Measurements from ENCODE around the gene CHST8. TPM values are rescaled to one million over a fixed set of nuclear protein-coding genes. Genes with fewer than 3 reads are reported as not detected.

Gene CHST8
- total RNA-seq, 4 donors from 2014 or later = 0.66 TPM; not detected in 3

DNA sequence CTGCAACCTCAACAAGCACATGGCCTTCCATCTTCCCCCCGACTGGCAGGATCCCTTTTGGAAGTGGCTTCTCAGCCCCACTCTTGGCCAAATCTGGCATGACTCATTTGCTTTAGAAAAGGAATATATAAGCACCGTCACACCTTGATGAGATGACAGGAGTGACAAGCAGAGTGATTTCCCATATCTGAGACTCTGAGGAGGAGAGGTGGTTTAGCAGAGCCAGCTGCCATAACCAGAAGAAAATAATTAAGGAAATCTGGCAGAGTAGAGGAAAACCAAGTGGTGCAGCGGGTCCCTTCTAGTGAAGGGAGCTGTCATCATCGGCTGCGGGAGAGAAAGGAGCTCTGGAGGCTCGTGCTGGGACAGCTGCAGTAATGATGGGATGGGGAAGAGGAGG, 147.5 kb downstream of the CHST8 start:
- no peaks in the 10 kb centered on the region for H3K4me1 ChIP-seq
- H3K36me3 ChIP-seq = no peaks in the 10 kb centered on the region
- TF ChIP-seq POLR2AphosphoS5 (IDR thresholded peaks at IDR 0.05) = no peak
- TF ChIP-seq, protein P1, sequence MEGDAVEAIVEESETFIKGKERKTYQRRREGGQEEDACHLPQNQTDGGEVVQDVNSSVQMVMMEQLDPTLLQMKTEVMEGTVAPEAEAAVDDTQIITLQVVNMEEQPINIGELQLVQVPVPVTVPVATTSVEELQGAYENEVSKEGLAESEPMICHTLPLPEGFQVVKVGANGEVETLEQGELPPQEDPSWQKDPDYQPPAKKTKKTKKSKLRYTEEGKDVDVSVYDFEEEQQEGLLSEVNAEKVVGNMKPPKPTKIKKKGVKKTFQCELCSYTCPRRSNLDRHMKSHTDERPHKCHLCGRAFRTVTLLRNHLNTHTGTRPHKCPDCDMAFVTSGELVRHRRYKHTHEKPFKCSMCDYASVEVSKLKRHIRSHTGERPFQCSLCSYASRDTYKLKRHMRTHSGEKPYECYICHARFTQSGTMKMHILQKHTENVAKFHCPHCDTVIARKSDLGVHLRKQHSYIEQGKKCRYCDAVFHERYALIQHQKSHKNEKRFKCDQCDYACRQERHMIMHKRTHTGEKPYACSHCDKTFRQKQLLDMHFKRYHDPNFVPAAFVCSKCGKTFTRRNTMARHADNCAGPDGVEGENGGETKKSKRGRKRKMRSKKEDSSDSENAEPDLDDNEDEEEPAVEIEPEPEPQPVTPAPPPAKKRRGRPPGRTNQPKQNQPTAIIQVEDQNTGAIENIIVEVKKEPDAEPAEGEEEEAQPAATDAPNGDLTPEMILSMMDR (IDR thresholded peaks at IDR 0.05) = no peak
- no peak for TF ChIP-seq POLR2A (IDR thresholded peaks at IDR 0.05; ENCODE audit: low read depth)
- TF ChIP-seq EP300 (IDR thresholded peaks at IDR 0.05) = no peak
- DNase-seq (ENCODE audit: extremely low spot score) = no peak
- H3K9me3 ChIP-seq = no peaks in the 10 kb centered on the region
- no peak overlapping the region for H3K27ac ChIP-seq (replicated peaks in 1 of 4)
- no peak overlapping the region for H3K4me3 ChIP-seq
- H3K27me3 ChIP-seq = peaks cover 0 to 70% (median 2%) of the 10 kb centered on the region in 4 donors
- intact Hi-C loops (cut with DNase I) = no loop called here
- 67% methylated on average over 6 of the region's 6 CpGs for WGBS

DNA sequence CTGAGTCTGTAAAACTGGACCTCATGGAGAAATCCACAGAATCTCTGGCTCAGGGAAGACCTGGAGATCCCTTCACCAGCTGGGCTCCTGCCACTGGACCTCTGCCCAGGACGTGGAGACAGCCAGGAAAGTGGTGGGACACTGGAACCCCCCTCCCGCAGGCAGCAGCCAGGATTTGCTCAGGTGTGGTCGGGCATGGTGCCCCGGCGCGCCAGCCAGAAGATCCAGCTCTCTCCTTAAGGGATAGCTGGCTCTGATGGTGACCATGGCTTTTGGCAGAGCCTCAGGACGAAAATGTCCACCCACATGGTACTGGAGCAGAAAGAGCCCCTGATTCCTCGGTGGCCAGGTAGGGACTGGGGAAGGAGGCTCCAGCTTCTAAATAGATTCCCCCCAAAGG, 148.4 kb downstream of the CHST8 start:
- intact Hi-C loops (cut with DNase I) = loop anchor here (2.0 to 10.0 kb wide), 2 partner anchors 339 to 535 kb away; no protein-coding TSS in a partner anchor
- 60% methylated on average over 3 of the region's 8 CpGs for WGBS
- no peak for TF ChIP-seq EP300 (IDR thresholded peaks at IDR 0.05)
- TF ChIP-seq, protein P1 (IDR thresholded peaks at IDR 0.05) = no peak
- TF ChIP-seq POLR2AphosphoS5 (IDR thresholded peaks at IDR 0.05) = no peak
- TF ChIP-seq POLR2A (IDR thresholded peaks at IDR 0.05; ENCODE audit: low read depth) = no peak
- Histone ChIP-seq H3K27me3 (peaks cover 0 to 78% (median 2%) of the 10 kb centered on the region in 4 donors), H3K36me3 (no peaks in the 10 kb centered on the region), H3K27ac (replicated peaks in 1 of 4) (no peak overlapping the region), H3K4me3 (no peak overlapping the region), H3K9me3 (no peaks in the 10 kb centered on the region), H3K4me1 (no peaks in the 10 kb centered on the region)
- no peak for DNase-seq (ENCODE audit: extremely low spot score)

DNA sequence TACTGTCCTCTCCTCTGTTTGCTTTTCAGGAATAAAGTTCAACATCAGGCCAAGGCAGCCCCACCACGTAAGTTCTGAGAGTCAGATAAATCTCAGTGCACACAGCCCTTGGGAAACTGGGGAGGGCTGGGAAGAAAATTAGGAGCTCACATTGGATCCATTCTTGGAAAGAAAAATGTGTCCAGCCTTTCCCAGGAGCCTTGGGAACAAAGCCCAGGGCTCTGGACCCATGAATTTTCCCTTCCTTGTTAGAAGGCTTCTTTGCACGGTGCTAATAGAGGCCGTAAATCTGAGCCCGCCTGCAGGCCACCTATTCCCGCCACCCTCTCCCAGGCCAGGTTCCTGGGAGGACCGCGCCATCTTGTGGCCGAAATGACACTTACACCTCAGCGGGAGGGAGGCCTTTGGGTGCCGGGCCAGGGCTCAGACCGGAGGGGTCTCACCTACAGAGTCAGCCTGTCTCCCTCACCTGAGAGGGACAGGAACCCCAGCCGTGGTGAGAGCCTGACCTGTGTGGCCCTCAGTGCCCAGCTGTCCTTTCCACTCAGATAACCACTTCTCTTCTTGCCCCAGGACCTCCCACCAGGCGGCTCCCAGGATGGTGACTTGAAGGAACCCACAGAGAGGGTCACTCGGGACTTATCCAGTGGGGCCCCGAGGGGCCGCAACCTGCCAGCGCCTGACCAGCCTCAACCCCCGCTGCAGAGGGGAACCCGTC, 149.8 kb downstream of the CHST8 start:
- 15% methylated on average over 12 of the region's 19 CpGs for WGBS
- H3K9me3 ChIP-seq = no peaks in the 10 kb centered on the region
- H3K4me1 ChIP-seq = no peaks in the 10 kb centered on the region
- H3K4me3 ChIP-seq = no peak overlapping the region
- TF ChIP-seq EP300 (IDR thresholded peaks at IDR 0.05) = no peak
- TF ChIP-seq, protein P1 (IDR thresholded peaks at IDR 0.05) = peak; percentile 74 to 87 (median 80)
- intact Hi-C loops (cut with DNase I) = loop anchor here (2.0 to 10.0 kb wide), 2 partner anchors 341 to 537 kb away; no protein-coding TSS in a partner anchor
- no peaks in the 10 kb centered on the region for H3K36me3 ChIP-seq
- H3K27me3 ChIP-seq = peaks cover 0 to 85% (median 2%) of the 10 kb centered on the region in 4 donors
- DNase-seq (ENCODE audit: extremely low spot score) = no peak
- no peak overlapping the region for H3K27ac ChIP-seq (replicated peaks in 1 of 4)

- Histone ChIP-seq H3K27me3 (peaks cover 0 to 85% (median 2%) of the 10 kb centered on the region in 4 donors), H3K36me3 (no peaks in the 10 kb centered on the region), H3K4me3 (no peak overlapping the region), H3K4me1 (no peaks in the 10 kb centered on the region), H3K9me3 (no peaks in the 10 kb centered on the region), H3K27ac (replicated peaks in 1 of 4) (no peak overlapping the region)
- DNase-seq (ENCODE audit: extremely low spot score) = no peak
- TF ChIP-seq EP300 (IDR thresholded peaks at IDR 0.05) (no peak), POLR2AphosphoS5 (IDR thresholded peaks at IDR 0.05) (no peak), POLR2A (IDR thresholded peaks at IDR 0.05; ENCODE audit: low read depth) (no peak)
- TF ChIP-seq, protein P1 (IDR thresholded peaks at IDR 0.05) = no peak
- 93% methylated on average over 36 of the region's 72 CpGs for WGBS
- intact Hi-C loops (cut with DNase I) = loop anchor here (10.0 kb wide), 1 partner anchor 537 kb away; no protein-coding TSS in a partner anchor
Observed at GRCh38 chr19:33772102-33772857, 150.5 kb downstream of the CHST8 start.
